ENCODE measurements around the gene C1orf87. TPM values are rescaled to one million over a fixed set of nuclear protein-coding genes. Genes with fewer than 3 reads are reported as not detected.

The C1orf87 gene
- total and polyA plus RNA-seq, 4 donors, result 4.3 to 13.8 (median 7.7) TPM

GRCh38 chr1:59997479-59998115, 76.0 kb downstream of the C1orf87 start:
- no peaks in the 10 kb centered on the region for H3K27me3 ChIP-seq (ENCODE audit: control insufficient read depth in 3 of 3, insufficient read depth in 3 of 3, low read length in 2 of 3)
- TF ChIP-seq CTCF (IDR thresholded peaks at IDR 0.05; ENCODE audit: control extremely low read depth, extremely low read depth), result no peak
- H3K9me3 ChIP-seq (ENCODE audit: control insufficient read depth in 4 of 4, insufficient read depth in 3 of 4, low read length in 3 of 4), result no peaks in the 10 kb centered on the region
- ATAC-seq (ENCODE audit: insufficient read depth, low FRiP score) (no peak), DNase-seq (no peak)
- H3K27ac ChIP-seq (ENCODE audit: low read depth in 1 of 2, low read length in 1 of 2), result no peak overlapping the region
- no peak overlapping the region for H3K4me3 ChIP-seq
- H3K4me1 ChIP-seq (ENCODE audit: control insufficient read depth in 5 of 5, insufficient read depth in 5 of 5, low read length in 5 of 5), result no peaks in the 10 kb centered on the region
- no peak overlapping the region for H3K9ac ChIP-seq (ENCODE audit: insufficient read depth in 1 of 2, low read length in 2 of 2)
- 46 to 66% methylated on average over 2 of the region's 2 CpGs for WGBS, 2 donors
- H3K36me3 ChIP-seq (ENCODE audit: control insufficient read depth in 4 of 4, insufficient read depth in 4 of 4, low read length in 4 of 4), result no peaks in the 10 kb centered on the region

- Histone ChIP-seq H3K4me1 (ENCODE audit: control insufficient read depth in 5 of 5, insufficient read depth in 5 of 5, low read length in 5 of 5) (peaks cover 0 to 5% (median 0%) of the 10 kb centered on the region in 5 donors), H3K9me3 (ENCODE audit: control insufficient read depth in 4 of 4, insufficient read depth in 3 of 4, low read length in 3 of 4) (no peaks in the 10 kb centered on the region), H3K4me3 (no peak overlapping the region), H3K27ac (ENCODE audit: low read depth in 1 of 2, low read length in 1 of 2) (no peak overlapping the region), H3K27me3 (ENCODE audit: control insufficient read depth in 3 of 3, insufficient read depth in 3 of 3, low read length in 2 of 3) (no peaks in the 10 kb centered on the region), H3K9ac (ENCODE audit: insufficient read depth in 1 of 2, low read length in 2 of 2) (no peak overlapping the region), H3K36me3 (ENCODE audit: control insufficient read depth in 4 of 4, insufficient read depth in 4 of 4, low read length in 4 of 4) (no peaks in the 10 kb centered on the region)
- TF ChIP-seq CTCF (IDR thresholded peaks at IDR 0.05; ENCODE audit: control extremely low read depth, extremely low read depth), result no peak
- ATAC-seq (ENCODE audit: insufficient read depth, low FRiP score) (no peak), DNase-seq (peak in 1 of 3 donors; percentile 19)
- whole genome bisulfite sequencing, 2 donors, result 65 to 85% methylated on average over 4 of the region's 4 CpGs
Measured at GRCh38 chr1:59994302-59995198, 79.0 kb downstream of the C1orf87 start.

GRCh38 chr1:59992040-59992820, 81.3 kb downstream of the C1orf87 start:
- no peaks in the 10 kb centered on the region for H3K9me3 ChIP-seq (ENCODE audit: control insufficient read depth in 4 of 4, insufficient read depth in 3 of 4, low read length in 3 of 4)
- TF ChIP-seq CTCF (IDR thresholded peaks at IDR 0.05; ENCODE audit: control extremely low read depth, extremely low read depth), result no peak
- no peak overlapping the region for H3K27ac ChIP-seq (ENCODE audit: low read depth in 1 of 2, low read length in 1 of 2)
- DNase-seq (no peak), ATAC-seq (ENCODE audit: insufficient read depth, low FRiP score) (no peak)
- H3K4me3 ChIP-seq, result no peak overlapping the region
- no peaks in the 10 kb centered on the region for H3K27me3 ChIP-seq (ENCODE audit: control insufficient read depth in 3 of 3, insufficient read depth in 3 of 3, low read length in 2 of 3)
- WGBS, 2 donors, result 73 to 75% methylated on average over 5 of the region's 5 CpGs
- H3K9ac ChIP-seq (ENCODE audit: insufficient read depth in 1 of 2, low read length in 2 of 2), result no peak overlapping the region
- H3K36me3 ChIP-seq (ENCODE audit: control insufficient read depth in 4 of 4, insufficient read depth in 4 of 4, low read length in 4 of 4), result no peaks in the 10 kb centered on the region
- H3K4me1 ChIP-seq (ENCODE audit: control insufficient read depth in 5 of 5, insufficient read depth in 5 of 5, low read length in 5 of 5), result peaks cover 0 to 5% (median 0%) of the 10 kb centered on the region in 5 donors
